Stimulated activated CD8-positive, alpha-beta memory T cell treated with anti-CD3 and anti-CD28 coated beads, Interleukin-4, amount 100 ng/mL, for 24 hours (primary cell): ENCODE results near the gene STEAP1.
"Not testable (repeated sequence)": the region's sequence is repeated elsewhere in the genome, so short reads cannot be mapped to it uniquely, and the experiment has no call there.

Source experiments
- DNase-seq: peaks from one replicate; pipeline ENCODE4 v3.0.0-alpha.2; 2020; ENCODE audit warnings: low read depth

Gene STEAP1

GRCh38 chr7:90173127-90173844 is 19.0 kb downstream of the STEAP1 start:
- no peak for DNase-seq

GRCh38 chr7:90175667-90176066 is 21.4 kb downstream of the STEAP1 start:
- DNase-seq, result no peak

GRCh38 chr7:90176195-90176594 is 21.9 kb downstream of the STEAP1 start:
- DNase-seq, result no peak

- no peak for DNase-seq
These were observed 23.9 kb downstream of the STEAP1 start for GRCh38 chr7:90178166-90178565.

GRCh38 chr7:90178679-90179278 is 24.5 kb downstream of the STEAP1 start:
- no peak for DNase-seq

- no peak for DNase-seq
These were observed 25.8 kb downstream of the STEAP1 start for GRCh38 chr7:90180011-90180585.

- no peak for DNase-seq
These were observed 26.4 kb downstream of the STEAP1 start for GRCh38 chr7:90180649-90181048.

- DNase-seq, result no peak
These were observed 27.2 kb downstream of the STEAP1 start for GRCh38 chr7:90181485-90181884.

GRCh38 chr7:90186290-90186689 is 32.0 kb downstream of the STEAP1 start:
- DNase-seq, result not testable (repeated sequence)

- no peak for DNase-seq
These were observed 33.3 kb downstream of the STEAP1 start for GRCh38 chr7:90187507-90188050.

GRCh38 chr7:90188281-90188680 is 34.0 kb downstream of the STEAP1 start:
- DNase-seq, result no peak

GRCh38 chr7:90190995-90191394 is 36.7 kb downstream of the STEAP1 start:
- no peak for DNase-seq

GRCh38 chr7:90191648-90192047 is 37.4 kb downstream of the STEAP1 start:
- DNase-seq, result no peak

- no peak for DNase-seq
These were observed 38.8 kb downstream of the STEAP1 start for GRCh38 chr7:90192876-90193750.

GRCh38 chr7:90194911-90195809 is 40.9 kb downstream of the STEAP1 start:
- no peak for DNase-seq

GRCh38 chr7:90201500-90202195 is 47.4 kb downstream of the STEAP1 start:
- DNase-seq, result no peak

- no peak for DNase-seq
These were observed 53.7 kb downstream of the STEAP1 start for GRCh38 chr7:90207956-90208355.

- no peak for DNase-seq
These were observed 55.5 kb downstream of the STEAP1 start for GRCh38 chr7:90209776-90210175.

- DNase-seq, result no peak
These were observed 56.2 kb downstream of the STEAP1 start for GRCh38 chr7:90210475-90210874.

- no peak for DNase-seq
These were observed 56.7 kb downstream of the STEAP1 start for GRCh38 chr7:90210981-90211380.
